Tibial nerve (tissue), 4 donors: Measurements from ENCODE around the gene TUBGCP2.

ENCODE experiments used
- EP300 ChIP-seq, 2 donors: sonication (generic); formaldehyde crosslinking; IDR thresholded peaks; one replicate each; pipeline ENCODE4 v1.6.1; 2017; ENCODE audit warnings: antibody characterized with exemption in 2 of 2, mild to moderate bottlenecking in 1 of 2
- POLR2A ChIP-seq, 2 donors: fragments of 450-650 bp; IDR thresholded peaks; one replicate each; pipeline ENCODE4 v1.6.1; 2017; ENCODE audit warnings: antibody characterized with exemption in 2 of 2, mild to moderate bottlenecking in 2 of 2, moderate library complexity in 2 of 2
- TF ChIP-seq, protein P1 (sequence below), 5 experiments: fragments of 200-600 bp in 3 of 5; fragments of 450-650 bp in 2 of 5; sonication (generic) in 3 of 5; IDR thresholded peaks; one replicate each; pipeline ENCODE4 v1.5.1; 2016 to 2019; ENCODE audit warnings: antibody characterized with exemption in 5 of 5, mild to moderate bottlenecking in 3 of 5, moderate library complexity in 2 of 5

DNA sequence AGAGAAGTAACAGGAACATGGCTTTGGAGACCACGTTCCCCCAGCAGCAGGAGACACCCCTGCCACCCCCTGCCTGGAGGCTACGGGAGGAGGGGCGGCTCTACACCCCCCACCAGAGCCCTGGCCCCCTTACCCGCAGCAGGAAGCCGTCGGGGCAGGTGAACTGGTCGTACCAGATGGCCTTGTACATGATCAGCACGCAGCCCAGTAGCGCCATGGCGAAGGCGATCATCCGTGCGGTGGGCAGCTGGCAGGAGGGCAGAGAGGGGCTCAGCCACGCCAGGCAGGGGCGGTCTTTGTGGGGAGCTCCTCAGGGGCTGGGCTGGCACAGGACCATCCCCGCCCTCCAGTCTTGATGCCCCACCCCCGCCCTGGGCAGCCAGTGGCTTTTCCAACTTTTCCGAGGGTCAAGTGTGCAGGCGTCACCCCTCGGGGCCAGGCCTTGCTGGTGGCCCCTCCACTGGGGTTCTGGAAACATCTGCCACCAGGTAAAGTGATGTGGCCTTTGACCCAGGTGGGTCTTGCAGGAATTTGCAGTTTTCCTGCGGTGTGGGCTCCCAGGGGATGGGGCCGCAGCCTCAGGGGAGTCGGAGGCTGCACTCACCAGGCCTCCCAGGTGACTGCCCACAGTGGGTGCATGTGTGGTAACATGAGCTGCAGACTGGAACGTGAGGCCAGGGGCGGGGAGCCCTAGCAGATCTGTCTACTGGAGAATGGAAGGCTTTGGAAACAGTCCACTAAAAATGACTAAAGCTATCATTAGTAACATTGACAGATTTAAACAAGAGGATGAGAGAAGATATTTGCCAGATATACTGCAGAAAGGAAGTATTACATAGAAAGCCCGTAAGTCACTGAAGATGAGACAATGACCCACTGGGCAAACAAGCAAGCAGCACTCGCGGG is 18.3 kb upstream of the TUBGCP2 start:
- TF ChIP-seq POLR2A (IDR thresholded peaks at IDR 0.05) (no peak), EP300 (IDR thresholded peaks at IDR 0.05) (no peak)
- TF ChIP-seq, protein P1, sequence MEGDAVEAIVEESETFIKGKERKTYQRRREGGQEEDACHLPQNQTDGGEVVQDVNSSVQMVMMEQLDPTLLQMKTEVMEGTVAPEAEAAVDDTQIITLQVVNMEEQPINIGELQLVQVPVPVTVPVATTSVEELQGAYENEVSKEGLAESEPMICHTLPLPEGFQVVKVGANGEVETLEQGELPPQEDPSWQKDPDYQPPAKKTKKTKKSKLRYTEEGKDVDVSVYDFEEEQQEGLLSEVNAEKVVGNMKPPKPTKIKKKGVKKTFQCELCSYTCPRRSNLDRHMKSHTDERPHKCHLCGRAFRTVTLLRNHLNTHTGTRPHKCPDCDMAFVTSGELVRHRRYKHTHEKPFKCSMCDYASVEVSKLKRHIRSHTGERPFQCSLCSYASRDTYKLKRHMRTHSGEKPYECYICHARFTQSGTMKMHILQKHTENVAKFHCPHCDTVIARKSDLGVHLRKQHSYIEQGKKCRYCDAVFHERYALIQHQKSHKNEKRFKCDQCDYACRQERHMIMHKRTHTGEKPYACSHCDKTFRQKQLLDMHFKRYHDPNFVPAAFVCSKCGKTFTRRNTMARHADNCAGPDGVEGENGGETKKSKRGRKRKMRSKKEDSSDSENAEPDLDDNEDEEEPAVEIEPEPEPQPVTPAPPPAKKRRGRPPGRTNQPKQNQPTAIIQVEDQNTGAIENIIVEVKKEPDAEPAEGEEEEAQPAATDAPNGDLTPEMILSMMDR (IDR thresholded peaks at IDR 0.05), result no peak
